Right lobe of liver (tissue), 6 donors: ENCODE data around the gene BRD3. TPM values are rescaled to one million over a fixed set of nuclear protein-coding genes. Genes with fewer than 3 reads are reported as not detected.

Source experiments
- ATAC-seq, 4 donors: fragments of 200-7000 bp; cut with Tn5 transposase; one replicate each; pipeline ENCODE4 v1.9.1; 2020; ENCODE audit warnings: mild to moderate bottlenecking in 4 of 4, moderate library complexity in 4 of 4
- DNase-seq, 3 donors: peaks; one replicate each; pipeline ENCODE4 v3.0.0-alpha.2; 2020
- H3K27ac ChIP-seq, 3 donors: fragments of 200-600 bp; one replicate each; pipeline ENCODE4 v1.8.0; 2022
- H3K27me3 ChIP-seq, 2 donors: fragments of 200-600 bp; one replicate each; pipeline ENCODE4 v1.8.0; 2022
- H3K36me3 ChIP-seq, 4 donors: fragments of 200-600 bp; sonication (generic) in 1 of 4; one replicate each; pipeline versions ENCODE4 v1.5.1 to v1.8.0; 2017 to 2022; ENCODE audit warnings: control low read depth in 1 of 4
- H3K4me1 ChIP-seq, 4 donors: fragments of 200-600 bp; sonication (generic) in 1 of 4; one replicate each; pipeline versions ENCODE4 v1.5.1 to v1.8.0; 2017 to 2022; ENCODE audit warnings: control low read depth in 1 of 4
- H3K4me3 ChIP-seq, 3 donors: fragments of 200-600 bp; one replicate each; pipeline ENCODE4 v1.8.0; 2022
- H3K9me3 ChIP-seq, 4 donors: fragments of 200-600 bp; sonication (generic) in 1 of 4; one replicate each; pipeline versions ENCODE4 v1.5.1 to v1.8.0; 2017 to 2022; ENCODE audit warnings: control low read depth in 1 of 4
- CTCF ChIP-seq, 4 donors: fragments of 200-600 bp in 3 of 4; fragments of 450-650 bp in 1 of 4; IDR thresholded peaks; one replicate each; pipeline versions ENCODE4 v1.5.1 to v1.8.0; 2016 to 2022; ENCODE audit warnings: antibody characterized with exemption in 4 of 4, mild to moderate bottlenecking in 2 of 4
- POLR2A ChIP-seq: fragments of 450-650 bp; IDR thresholded peaks from one replicate; pipeline ENCODE4 v1.6.1; 2017; ENCODE audit warnings: antibody characterized with exemption, mild to moderate bottlenecking
- WGBS: methylation state at CpG from one replicate; pipeline ENCODE4 v1.1.6; 2018; ENCODE audit warnings: low coverage, low lambda C conversion rate; ENCODE audit not compliant: insufficient coverage; ENCODE audit errors: missing lambda C conversion rate; 5-methylcytosine and 5-hydroxymethylcytosine counted together
- intact Hi-C, 2 donors: fragments of 100-400 bp; cut with DNase I; formaldehyde crosslinking; loops; one replicate each; pipeline versions ENCODE4 v1.11.2 to v1.14.1; 2022
- total RNA-seq, 6 experiments: library from RNA; depleted of rRNA in 2 of 6; stranded (reverse); fragments of >200 nt in 2 of 6; fragmentation: NEBNext Ultra II Directional in 3 of 6; extraction: Animal tissue kit (Norgen Biotek cat#: 25700) in 3 of 6; gene quantifications; one replicate each; pipeline versions ENCODE4 v1.1.0 to v1.2.4, GENCODE V29; 2016 to 2023
- donor health status: DM: no; HTN: yes; CAD: no.
- donor health status: DM: no; HTN: no; CAD: no.
- donor health status: DM: no; HTN: no; CAD: no.
- donor health status: DM: no; HTN: yes; CAD: no.
- donor health status: DM: no; HTN: yes; CAD: no.

Gene BRD3
- total RNA-seq, 6 experiments from 2014 or later, result 10.7 to 25.4 (median 21.1) TPM

DNA sequence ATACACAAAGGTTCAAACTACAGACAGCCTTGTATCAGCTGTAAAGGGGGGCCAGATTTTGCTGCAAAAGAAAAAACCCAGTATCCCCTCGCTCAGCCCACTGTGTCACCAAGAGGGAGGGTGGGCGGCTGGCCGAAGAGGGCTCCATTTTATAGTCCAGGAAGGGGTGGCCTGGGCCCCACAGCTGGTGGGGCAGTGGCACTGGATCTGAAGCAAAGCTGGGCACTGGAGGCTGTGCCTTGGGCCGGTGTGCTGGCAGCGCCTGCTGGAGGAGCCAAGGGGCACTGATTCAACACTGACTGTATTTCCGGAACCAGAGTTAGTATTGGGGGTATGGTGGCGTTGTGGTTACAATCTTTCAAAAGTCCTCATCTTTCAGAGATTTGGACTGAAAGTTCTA, 9.1 kb downstream of the BRD3 start:
- Histone ChIP-seq H3K4me1 (peaks cover 0 to 50% (median 27%) of the 10 kb centered on the region in 4 donors), H3K36me3 (no peaks in the 10 kb centered on the region), H3K9me3 (no peaks in the 10 kb centered on the region), H3K27ac (peak overlapping the region in 2 of 3 donors; percentile 82 to 83), H3K4me3 (no peak overlapping the region), H3K27me3 (no peaks in the 10 kb centered on the region)
- WGBS, result 57% methylated on average over 2 of the region's 7 CpGs
- intact Hi-C loops, result no loop called here
- peak in 2 of 3 donors; percentile 57 to 59 for DNase-seq
- peak in 2 of 4 donors; percentile 17 to 18 for ATAC-seq
- TF ChIP-seq CTCF (IDR thresholded peaks at IDR 0.05), result peak in 1 of 4 donors; percentile 4
- TF ChIP-seq POLR2A, result no peak

GRCh38 chr9:134057751-134058701, 9.8 kb downstream of the BRD3 start:
- Histone ChIP-seq H3K27me3 (no peaks in the 10 kb centered on the region), H3K36me3 (peaks cover 0 to 2% (median under 1%) of the 10 kb centered on the region in 4 donors), H3K4me1 (peaks cover 0 to 50% (median 27%) of the 10 kb centered on the region in 4 donors), H3K9me3 (no peaks in the 10 kb centered on the region), H3K4me3 (no peak overlapping the region), H3K27ac (peak overlapping the region in 2 of 3 donors; percentile 82 to 83)
- TF ChIP-seq CTCF (IDR thresholded peaks at IDR 0.05) (no peak), POLR2A (peak; percentile 16)
- WGBS, result 37% methylated on average over 4 of the region's 28 CpGs
- intact Hi-C loops, result no loop called here
- ATAC-seq (peak; percentile 28 to 63 (median 47)), DNase-seq (peak; percentile 68 to 92 (median 83))

- H3K9me3 ChIP-seq, result no peaks in the 10 kb centered on the region
- peaks cover 0 to 8% (median 2%) of the 10 kb centered on the region in 4 donors for H3K36me3 ChIP-seq
- ATAC-seq (no peak), DNase-seq (peak in 2 of 3 donors; percentile 37 to 47)
- H3K27ac ChIP-seq, result peak overlapping the region in 2 of 3 donors; percentile 82 to 83
- no peaks in the 10 kb centered on the region for H3K27me3 ChIP-seq
- intact Hi-C loops, result no loop called here
- 81% methylated on average over 4 of the region's 13 CpGs for WGBS
- H3K4me3 ChIP-seq, result no peak overlapping the region
- TF ChIP-seq POLR2A, result no peak
- TF ChIP-seq CTCF (IDR thresholded peaks at IDR 0.05), result no peak
- H3K4me1 ChIP-seq, result peaks cover 0 to 50% (median 27%) of the 10 kb centered on the region in 4 donors
Measured at GRCh38 chr9:134057307-134057657, 10.5 kb downstream of the BRD3 start.

GRCh38 chr9:134056483-134057306, 11.1 kb downstream of the BRD3 start:
- Histone ChIP-seq H3K36me3 (peaks cover 0 to 13% (median 2%) of the 10 kb centered on the region in 4 donors), H3K27me3 (no peaks in the 10 kb centered on the region), H3K4me1 (peaks cover 0 to 50% (median 27%) of the 10 kb centered on the region in 4 donors), H3K4me3 (no peak overlapping the region), H3K27ac (peak overlapping the region; percentile 51 to 83 (median 82)), H3K9me3 (no peaks in the 10 kb centered on the region)
- WGBS, result 91% methylated on average over 7 of the region's 23 CpGs
- ATAC-seq, result peak in 1 of 4 donors; percentile 0
- TF ChIP-seq CTCF (IDR thresholded peaks at IDR 0.05) (no peak), POLR2A (no peak)
- intact Hi-C loops, result no loop called here
- DNase-seq, result peak; percentile 22 to 51 (median 50)
